Heart right ventricle (tissue), 16 donors: Measurements from ENCODE around the gene KLF16. TPM values are rescaled to one million over a fixed set of nuclear protein-coding genes. Genes with fewer than 3 reads are reported as not detected.
A peak's percentile ranks its signal among the peaks of the same experiment; 100 is the strongest.

Experiments
- ATAC-seq, 8 donors: fragments of 200-7000 bp; cut with Tn5 transposase; one replicate each; pipeline ENCODE4 v1.9.1; 2020; ENCODE audit warnings: mild to moderate bottlenecking in 8 of 8, moderate library complexity in 8 of 8, moderate number of reproducible peaks in 1 of 8
- DNase-seq, 2 donors: peaks; one replicate each; pipeline ENCODE4 v3.0.0-alpha.2; 2020
- H3K27ac ChIP-seq, 10 donors: fragments of 200-600 bp; sonication (generic) in 2 of 10; one replicate each; pipeline versions ENCODE4 v1.5.0 to v1.8.0; 2020 to 2022; ENCODE audit warnings: mild to moderate bottlenecking in 3 of 10
- H3K27me3 ChIP-seq, 7 donors: fragments of 200-600 bp; one replicate each; pipeline ENCODE4 v1.8.0; 2021 to 2022; ENCODE audit warnings: mild to moderate bottlenecking in 2 of 7
- H3K36me3 ChIP-seq, 9 donors: fragments of 200-600 bp; sonication (generic) in 1 of 9; one replicate each; pipeline versions ENCODE4 v1.5.0 to v1.8.0; 2020 to 2022; ENCODE audit warnings: mild to moderate bottlenecking in 2 of 9
- H3K4me1 ChIP-seq, 9 donors: fragments of 200-600 bp; sonication (generic) in 1 of 9; one replicate each; pipeline versions ENCODE4 v1.5.0 to v1.8.0; 2020 to 2022; ENCODE audit warnings: mild to moderate bottlenecking in 4 of 9
- H3K4me3 ChIP-seq, 10 donors: fragments of 200-600 bp; sonication (generic) in 2 of 10; one replicate each; pipeline versions ENCODE4 v1.5.0 to v1.8.0; 2020 to 2022; ENCODE audit warnings: mild to moderate bottlenecking in 7 of 10, moderate library complexity in 2 of 10
- H3K9me3 ChIP-seq, 11 donors: fragments of 200-600 bp in 10 of 11; sonication (generic) in 2 of 11; one replicate each; pipeline versions ENCODE4 v1.5.0 to v1.8.0; 2013 to 2022; ENCODE audit warnings: mild to moderate bottlenecking in 2 of 11, control low read depth in 1 of 11, moderate library complexity in 1 of 11
- WGBS, 2 donors: extraction: QIAGEN DNeasy Blood & Tissue Kit; methylation state at CpG; one replicate each; pipeline ENCODE4 v1.1.7; 2013; ENCODE audit warnings: inconsistent platforms in 1 of 2; 5-methylcytosine and 5-hydroxymethylcytosine counted together
- intact Hi-C, 10 donors: fragments of 100-400 bp; cut with DNase I; formaldehyde crosslinking; loops; one replicate each; pipeline versions ENCODE4 v1.11.1 to v1.14.2; 2022
- polyA plus RNA-seq, 2 donors: library from polyadenylated mRNA; stranded (reverse); fragments of 200-250 nt; gene quantifications; one replicate each; pipeline ENCODE4 v1.2.3, GENCODE V29; 2013
- total RNA-seq, 10 donors: library from RNA; stranded (reverse); fragmentation: NEBNext Ultra II Directional in 3 of 10; extraction: Animal tissue kit (Norgen Biotek cat#: 25700) in 3 of 10; gene quantifications; one replicate each; pipeline versions ENCODE4 v1.2.1 to v1.2.4, GENCODE V29; 2021 to 2023
- TF ChIP-seq, protein P1 (sequence below), 9 donors: fragments of 200-600 bp; sonication (generic) in 2 of 9; IDR thresholded peaks; one replicate each; pipeline versions ENCODE4 v1.5.0 to v1.8.0; 2021 to 2022; ENCODE audit warnings: antibody characterized with exemption in 9 of 9, mild to moderate bottlenecking in 5 of 9, moderate library complexity in 1 of 9
- donor health status: Arrhythmogenic right ventricular cardiomyopathy.
- donor health status: ischemic (EF 13 %, LVEDD 7.1; RV severe dilation, severe dysfunction).
- donor health status: healthy with polysubstance abuse.
- donor health status: DM: no; HTN: yes; CAD: no.
- donor health status: DM: no; HTN: no; CAD: no.
- donor health status: ischemic (EF 25% LVEDD 6.9; RV normal size, moderate dysfunction).
- donor health status: ischemic (EF 25% LVEDD 5.7; RV mildly dilated, moderate dysfunction).
- donor health status: healthy.
- donor health status: DM: yes; HTN: yes; CAD: no.
- donor health status: Ischemic cardiomyopathy.
- donor health status: ischemic (EF 35%, LVEDD 5.7; RV mildly dilated, moderate dysfunction).
- donor health status: nonischemic (EF 11% LVEDD 7.7; RV severe dilation, severe dysfunction).
- donor health status: DM: yes; HTN: yes; CAD: no.
- donor health status: PGD.
- donor health status: ischemic (EF 29% LVEDD 5.4; RV normal size, mild dysfunction).
- donor health status: nonischemic (EF 23%, LVEDD 6.1; RV moderate dilation, normal function).

KLF16 gene
- total and polyA plus RNA-seq, 12 donors: 4.0 to 13.4 (median 7.6) TPM

DNA sequence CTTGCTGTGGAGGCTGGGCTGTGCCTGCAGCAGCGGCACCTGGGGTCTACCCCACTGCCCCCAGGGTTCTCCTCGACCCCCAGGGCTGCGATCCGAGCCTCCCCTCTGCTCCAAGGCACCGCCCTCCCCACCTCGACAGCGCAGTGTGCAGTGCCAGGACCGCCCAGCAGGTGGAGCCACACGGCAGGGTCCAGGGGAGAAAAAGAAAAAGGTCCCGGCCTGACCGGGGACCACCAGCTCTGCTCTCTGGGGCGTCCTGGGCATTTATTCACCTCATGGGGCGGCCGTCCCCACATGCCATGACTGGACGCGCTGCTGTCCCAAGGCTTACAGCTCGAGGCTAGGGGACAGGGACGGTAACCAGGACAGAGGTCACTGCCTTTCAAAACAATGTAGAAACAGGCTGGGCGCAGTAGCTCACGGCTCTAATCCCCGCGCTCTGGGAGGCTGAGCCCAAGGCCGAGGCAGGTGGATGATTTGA lies 25.7 kb downstream of the KLF16 start:
- H3K36me3 ChIP-seq: peaks cover 0 to 19% (median 0%) of the 10 kb centered on the region in 9 donors
- intact Hi-C loops: no loop called here
- TF ChIP-seq, protein P1, sequence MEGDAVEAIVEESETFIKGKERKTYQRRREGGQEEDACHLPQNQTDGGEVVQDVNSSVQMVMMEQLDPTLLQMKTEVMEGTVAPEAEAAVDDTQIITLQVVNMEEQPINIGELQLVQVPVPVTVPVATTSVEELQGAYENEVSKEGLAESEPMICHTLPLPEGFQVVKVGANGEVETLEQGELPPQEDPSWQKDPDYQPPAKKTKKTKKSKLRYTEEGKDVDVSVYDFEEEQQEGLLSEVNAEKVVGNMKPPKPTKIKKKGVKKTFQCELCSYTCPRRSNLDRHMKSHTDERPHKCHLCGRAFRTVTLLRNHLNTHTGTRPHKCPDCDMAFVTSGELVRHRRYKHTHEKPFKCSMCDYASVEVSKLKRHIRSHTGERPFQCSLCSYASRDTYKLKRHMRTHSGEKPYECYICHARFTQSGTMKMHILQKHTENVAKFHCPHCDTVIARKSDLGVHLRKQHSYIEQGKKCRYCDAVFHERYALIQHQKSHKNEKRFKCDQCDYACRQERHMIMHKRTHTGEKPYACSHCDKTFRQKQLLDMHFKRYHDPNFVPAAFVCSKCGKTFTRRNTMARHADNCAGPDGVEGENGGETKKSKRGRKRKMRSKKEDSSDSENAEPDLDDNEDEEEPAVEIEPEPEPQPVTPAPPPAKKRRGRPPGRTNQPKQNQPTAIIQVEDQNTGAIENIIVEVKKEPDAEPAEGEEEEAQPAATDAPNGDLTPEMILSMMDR (IDR thresholded peaks at IDR 0.05): peak; percentile 59 to 98 (median 88)
- DNase-seq: no peak
- peak in 6 of 8 donors; percentile 6 to 35 (median 11) for ATAC-seq
- H3K27me3 ChIP-seq: no peaks in the 10 kb centered on the region
- H3K27ac ChIP-seq: peak overlapping the region in 1 of 10 donors; percentile 10
- H3K4me3 ChIP-seq: no peak overlapping the region
- 37% methylated on average over 23 of the region's 23 CpGs for whole genome bisulfite sequencing, 2 donors
- peaks cover 10 to 87% (median 52%) of the 10 kb centered on the region in 9 donors for H3K4me1 ChIP-seq
- no peaks in the 10 kb centered on the region for H3K9me3 ChIP-seq

DNA sequence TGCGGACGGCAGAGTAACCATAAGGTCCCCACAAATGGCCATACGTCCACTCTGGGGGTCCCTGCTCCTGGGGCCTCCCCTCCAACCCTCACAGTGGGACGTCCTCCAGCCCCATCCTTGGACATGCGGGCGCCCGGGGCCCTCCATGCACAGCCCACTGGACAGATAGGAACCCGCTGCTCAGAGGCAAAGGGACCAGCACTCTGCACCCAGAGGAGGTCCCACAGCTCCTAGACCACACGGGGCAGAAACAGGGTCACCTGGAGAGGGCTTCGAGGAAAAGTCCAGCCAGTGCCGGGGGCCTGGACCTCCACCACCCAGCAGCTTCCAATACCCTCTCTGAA lies 26.2 kb downstream of the KLF16 start:
- Histone ChIP-seq H3K4me1 (peaks cover 6 to 82% (median 48%) of the 10 kb centered on the region in 9 donors), H3K27ac (no peak overlapping the region), H3K36me3 (peaks cover 0 to 21% (median 0%) of the 10 kb centered on the region in 9 donors), H3K9me3 (no peaks in the 10 kb centered on the region), H3K27me3 (no peaks in the 10 kb centered on the region), H3K4me3 (no peak overlapping the region)
- WGBS, 2 donors: 71 to 74% methylated on average over 11 of the region's 11 CpGs
- DNase-seq: no peak
- intact Hi-C loops: no loop called here
- TF ChIP-seq, protein P1 (IDR thresholded peaks at IDR 0.05): no peak
- no peak for ATAC-seq

DNA sequence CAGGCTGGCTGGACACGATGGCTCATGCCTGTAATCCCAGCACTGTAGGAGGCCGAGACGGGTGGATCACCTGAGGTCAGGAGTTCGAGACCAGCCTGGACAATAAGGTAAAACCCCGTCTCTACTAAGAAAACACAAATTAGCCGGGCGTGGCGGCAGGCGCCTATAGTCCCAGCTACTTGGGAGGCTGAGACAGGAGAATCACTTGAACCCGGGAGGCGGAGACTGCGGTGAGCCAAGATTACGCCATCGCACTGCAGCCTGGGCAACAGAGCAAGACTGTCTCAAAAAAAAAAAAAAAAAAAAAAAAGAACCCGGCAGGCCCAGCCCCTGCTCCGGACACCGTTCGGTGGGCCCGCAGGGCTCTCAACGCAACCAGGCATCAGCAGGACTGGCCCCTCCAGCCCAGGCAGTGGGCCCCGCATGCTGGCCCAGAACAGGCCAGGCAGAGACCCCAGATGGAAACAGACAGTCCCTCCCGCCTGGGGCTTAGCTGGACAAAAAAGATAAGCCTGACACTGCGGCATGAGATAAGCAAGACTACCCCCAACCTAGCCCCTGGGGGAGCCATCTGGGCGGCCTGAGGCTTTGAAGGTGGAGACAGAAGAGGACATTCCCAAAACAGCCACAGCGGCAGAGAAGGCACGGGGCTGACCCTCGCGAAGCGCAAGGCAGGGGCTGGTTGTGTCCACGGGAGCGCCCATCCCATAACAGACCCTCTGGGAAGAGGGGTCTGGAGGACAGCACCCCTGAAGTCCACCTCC lies 26.7 kb downstream of the KLF16 start:
- Histone ChIP-seq H3K9me3 (no peaks in the 10 kb centered on the region), H3K27me3 (no peaks in the 10 kb centered on the region), H3K36me3 (peaks cover 0 to 23% (median 0%) of the 10 kb centered on the region in 9 donors), H3K4me3 (no peak overlapping the region), H3K27ac (no peak overlapping the region), H3K4me1 (peaks cover 5 to 78% (median 45%) of the 10 kb centered on the region in 9 donors)
- DNase-seq: no peak
- no peak for ATAC-seq
- WGBS, 2 donors: 84 to 86% methylated on average over 30 to 31 of the region's 31 CpGs
- intact Hi-C loops: no loop called here
- TF ChIP-seq, protein P1 (IDR thresholded peaks at IDR 0.05): no peak

DNA sequence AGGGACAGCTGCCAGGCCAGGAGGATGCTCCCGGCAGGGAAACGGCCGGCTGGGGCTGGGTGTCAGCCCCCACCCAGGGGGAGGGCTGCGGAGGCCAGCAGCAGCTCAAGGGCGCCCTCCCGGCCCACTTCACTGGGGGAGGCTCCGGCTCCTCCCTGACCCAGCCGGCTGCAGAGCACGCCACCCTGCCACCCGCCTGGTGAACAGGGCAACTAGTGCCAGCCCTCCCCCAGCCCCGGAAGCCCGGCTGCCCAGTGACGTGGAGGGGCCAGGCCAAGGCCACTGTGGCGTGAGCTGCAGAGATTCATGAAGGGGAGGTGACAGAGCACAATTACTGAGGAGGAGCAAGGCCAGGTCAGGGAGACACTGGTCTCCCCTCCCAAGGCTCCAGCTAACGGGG lies 29.8 kb downstream of the KLF16 start:
- Histone ChIP-seq H3K4me3 (no peak overlapping the region), H3K27me3 (no peaks in the 10 kb centered on the region), H3K27ac (no peak overlapping the region), H3K9me3 (no peaks in the 10 kb centered on the region), H3K36me3 (peaks cover 0 to 32% (median under 1%) of the 10 kb centered on the region in 9 donors), H3K4me1 (peaks cover 5 to 50% (median 25%) of the 10 kb centered on the region in 9 donors)
- 61 to 76% methylated on average over 15 of the region's 15 CpGs for WGBS, 2 donors
- ATAC-seq (peak in 2 of 8 donors; percentile 11 to 27), DNase-seq (no peak)
- intact Hi-C loops: no loop called here
- TF ChIP-seq, protein P1 (IDR thresholded peaks at IDR 0.05): no peak
